ENCODE results near the gene PLPP7.

- TF ChIP-seq EP300 (IDR thresholded peaks at IDR 0.05): no peak
- no peak for TF ChIP-seq JUN (IDR thresholded peaks at IDR 0.05)
- TF ChIP-seq ZC3H11A (IDR thresholded peaks at IDR 0.05): no peak
These were observed 14.0 kb upstream of the PLPP7 start for GRCh38 chr9:131275332-131276093.

Data from A549 (cell line).